GM21367 (cell line): Measurements from ENCODE around the gene TNS1.

ENCODE experiments used
- ATAC-seq: cut with Tn5 transposase; IDR thresholded peaks from one replicate; pipeline ENCODE4 v1.9.1; 2021; ENCODE audit not compliant: unreplicated experiment

Gene TNS1

GRCh38 chr2:217947383-217948350 is 55.1 kb downstream of the TNS1 start:
- ATAC-seq: no peak

GRCh38 chr2:217946051-217946450 is 56.7 kb downstream of the TNS1 start:
- ATAC-seq: no peak

GRCh38 chr2:217945530-217945929 is 57.3 kb downstream of the TNS1 start:
- ATAC-seq: no peak

GRCh38 chr2:217944923-217945322 is 57.9 kb downstream of the TNS1 start:
- ATAC-seq: no peak

- ATAC-seq: no peak
These were observed 58.4 kb downstream of the TNS1 start for GRCh38 chr2:217944366-217944765.

- ATAC-seq: no peak
These were observed 59.1 kb downstream of the TNS1 start for GRCh38 chr2:217943446-217944321.

- ATAC-seq: no peak
These were observed 60.0 kb downstream of the TNS1 start for GRCh38 chr2:217942731-217943335.

GRCh38 chr2:217941886-217942728 is 60.7 kb downstream of the TNS1 start:
- ATAC-seq: no peak

GRCh38 chr2:217941339-217941738 is 61.5 kb downstream of the TNS1 start:
- ATAC-seq: no peak

DNA sequence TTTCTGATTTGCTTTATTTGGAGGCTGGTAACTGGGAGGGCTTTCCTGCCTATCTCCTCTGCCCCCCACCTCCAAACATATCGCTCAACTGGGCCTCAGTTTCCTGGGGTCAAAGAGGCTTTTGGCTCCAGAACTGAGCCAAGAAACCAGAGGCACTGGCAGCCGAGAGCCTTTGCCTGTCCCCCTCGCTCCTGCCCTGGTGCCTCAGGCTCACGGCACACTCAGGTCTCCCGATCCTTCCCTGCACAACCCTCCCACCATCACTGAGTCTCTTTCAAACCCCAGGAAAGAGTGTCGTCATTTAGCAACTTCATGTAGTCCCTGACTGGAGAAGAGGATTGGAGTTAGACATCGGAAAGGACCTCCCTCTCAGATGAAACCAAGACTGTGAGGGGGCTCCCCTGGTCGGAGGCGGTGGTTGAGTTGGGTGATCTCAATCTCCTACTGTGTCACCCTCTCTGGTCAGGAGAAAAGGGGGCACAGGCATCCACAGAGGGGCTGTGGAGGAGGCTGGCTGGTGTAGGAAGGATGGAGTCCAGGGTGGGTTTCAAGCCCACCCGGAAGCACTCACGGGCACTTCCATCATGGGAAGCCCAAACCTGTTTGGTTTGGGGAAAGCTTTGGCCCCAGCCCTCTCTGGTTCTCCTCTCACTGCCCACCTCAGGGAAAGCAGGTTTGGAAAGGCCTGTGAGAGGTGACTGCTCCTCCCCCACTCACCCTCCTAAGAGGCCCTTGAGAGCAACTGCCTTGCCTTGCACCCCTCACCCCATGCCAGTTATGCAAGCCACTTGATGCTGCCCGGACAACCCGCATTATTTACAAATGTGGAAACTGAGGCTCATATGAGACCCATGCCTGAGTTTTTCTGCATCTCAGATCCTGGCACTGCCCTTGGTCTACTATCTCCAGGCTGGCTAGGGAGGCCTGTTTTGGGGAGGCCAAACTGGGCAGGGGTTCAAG is 62.3 kb downstream of the TNS1 start:
- no peak for ATAC-seq

DNA sequence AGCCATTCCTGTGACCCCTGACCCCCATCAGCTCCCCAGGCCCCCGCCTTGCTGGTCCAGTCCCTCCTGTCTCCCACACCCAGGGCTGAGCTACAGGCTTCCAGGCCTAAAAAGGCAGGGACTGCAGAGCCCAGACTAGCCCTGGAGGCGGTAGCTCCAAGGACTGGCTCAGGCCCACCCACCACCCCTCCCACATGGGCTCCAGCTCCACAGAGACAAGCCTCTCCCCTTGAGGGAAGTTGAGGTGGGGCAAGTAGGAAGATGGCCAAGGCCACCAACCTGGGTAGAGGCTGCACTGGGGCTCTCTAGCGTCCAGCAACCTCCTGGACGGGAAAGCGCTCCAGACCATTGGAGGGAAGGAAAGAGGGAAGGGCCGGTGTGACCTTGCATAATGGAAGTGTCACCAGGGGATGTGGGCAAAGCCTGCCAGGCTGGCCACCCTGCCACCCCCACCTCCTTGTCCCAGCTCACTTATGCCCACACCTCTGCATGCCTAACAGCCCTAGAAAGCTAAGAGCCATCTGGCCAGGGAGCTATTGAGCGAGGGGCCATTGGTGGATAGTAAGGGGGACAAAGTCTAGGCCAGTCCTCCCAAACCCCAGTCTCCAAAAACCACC is 63.1 kb downstream of the TNS1 start:
- no peak for ATAC-seq

DNA sequence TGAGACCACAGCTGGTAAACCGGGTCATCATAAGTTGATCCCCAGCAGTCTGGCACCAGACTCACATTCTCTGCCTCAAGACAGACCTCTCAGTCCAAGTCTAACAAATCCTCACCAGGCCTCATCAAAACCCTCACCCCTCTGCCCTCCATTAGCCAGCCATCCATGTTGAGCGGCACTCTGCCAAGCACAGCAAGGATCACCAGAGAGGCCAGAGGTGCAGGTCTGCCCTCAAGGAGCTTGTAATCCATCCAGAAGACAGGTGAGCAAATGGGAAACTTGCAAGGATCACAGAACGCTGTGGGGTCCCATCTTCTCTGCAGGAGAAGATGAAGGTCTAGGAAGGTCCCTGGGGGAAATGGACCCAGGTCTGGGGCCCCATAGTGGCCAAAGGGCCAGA is 63.6 kb downstream of the TNS1 start:
- no peak for ATAC-seq

DNA sequence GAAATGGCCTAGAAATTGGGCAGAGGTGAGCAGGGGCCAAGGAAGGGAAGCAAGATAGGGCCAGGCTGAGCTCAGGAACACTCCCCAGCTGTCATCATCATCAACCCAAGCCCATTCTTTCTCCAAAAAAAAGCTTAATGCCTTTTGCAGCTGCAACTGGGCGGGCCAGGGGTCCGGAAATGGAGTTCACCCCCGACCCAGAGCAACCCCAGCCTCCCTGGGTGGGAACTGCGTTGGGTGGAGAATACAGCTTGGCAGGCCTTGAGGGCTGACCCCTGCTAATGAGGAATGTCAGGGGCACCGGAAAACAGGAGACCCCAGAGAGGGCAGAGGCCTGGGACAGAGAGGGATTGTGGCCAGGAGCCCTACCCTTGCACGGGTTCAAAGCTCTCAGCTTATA is 64.8 kb downstream of the TNS1 start:
- no peak for ATAC-seq

DNA sequence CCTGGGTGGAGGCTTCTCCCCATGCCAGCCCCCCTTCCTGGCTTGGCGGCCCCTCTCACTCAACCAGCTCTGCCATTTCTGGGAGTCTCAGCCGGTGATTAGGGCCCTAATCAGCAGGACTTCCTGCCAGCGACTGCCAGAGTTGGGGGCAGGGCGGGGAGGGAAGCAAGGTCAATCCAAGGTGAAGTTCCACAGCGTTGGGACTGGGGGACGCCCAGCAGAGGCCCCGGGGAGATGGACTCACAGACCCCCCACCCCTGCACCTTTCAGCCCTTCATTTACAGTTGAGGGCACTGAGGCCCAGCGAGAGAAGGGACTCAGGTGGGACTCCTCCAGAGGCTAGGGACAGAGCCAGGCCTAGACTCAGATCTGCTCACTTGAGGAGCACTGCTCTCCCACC is 65.3 kb downstream of the TNS1 start:
- ATAC-seq: no peak

DNA sequence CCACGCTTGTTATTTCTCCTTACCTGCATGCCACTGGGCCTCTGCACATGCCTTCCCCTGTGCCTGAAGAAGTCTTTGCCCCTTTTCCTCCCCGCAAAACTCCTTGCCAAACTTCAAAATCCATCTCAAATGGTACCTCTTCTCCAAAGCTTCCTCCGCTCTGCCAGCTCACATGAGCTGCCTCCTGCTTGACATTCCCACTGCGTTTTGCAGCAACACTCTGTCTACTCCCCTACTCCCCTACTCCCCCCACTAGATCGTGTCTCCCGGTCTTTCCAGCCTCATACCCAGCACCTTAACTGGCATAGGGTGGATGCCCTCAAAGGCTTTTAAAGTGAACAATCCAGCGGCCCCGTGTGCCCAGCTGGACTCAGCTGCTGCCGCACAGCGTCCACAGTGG is 65.8 kb downstream of the TNS1 start:
- no peak for ATAC-seq

DNA sequence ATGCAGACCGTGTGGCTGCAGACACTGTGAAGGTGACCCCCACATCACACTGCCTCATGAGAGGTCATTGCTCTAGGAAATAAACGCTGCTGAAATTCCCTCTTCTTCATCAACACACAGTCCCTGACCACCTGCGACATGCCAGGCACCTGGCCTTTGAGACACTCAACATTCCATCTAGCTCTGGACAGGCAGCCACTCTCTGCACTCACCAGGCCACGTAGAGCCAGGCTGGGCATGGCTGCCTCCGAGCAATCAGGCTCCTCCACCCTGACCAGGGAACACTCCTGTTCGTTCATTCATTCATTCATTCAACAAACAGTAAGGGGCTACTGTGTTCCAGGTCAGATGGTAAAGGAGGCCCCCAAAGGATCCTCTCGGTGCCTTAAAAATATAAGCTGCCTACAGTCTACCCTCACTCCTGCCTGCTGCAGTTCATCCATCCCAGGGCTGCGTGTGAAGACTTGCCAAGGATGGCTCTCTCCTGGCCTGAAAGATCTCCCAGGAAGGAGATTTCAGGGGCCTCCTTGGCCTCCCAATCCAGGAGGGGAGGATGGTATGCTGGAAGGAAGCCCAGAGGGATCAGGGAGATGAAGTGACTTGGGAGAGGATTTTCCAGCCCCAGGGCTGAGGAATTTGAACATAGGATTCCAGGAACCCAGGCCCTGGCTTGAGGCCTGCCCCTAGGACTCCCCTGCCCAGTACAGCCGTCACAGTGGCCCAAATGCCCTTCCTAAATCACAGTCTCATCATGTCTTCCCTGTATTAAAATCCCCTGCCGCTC is 66.7 kb downstream of the TNS1 start:
- ATAC-seq: no peak

DNA sequence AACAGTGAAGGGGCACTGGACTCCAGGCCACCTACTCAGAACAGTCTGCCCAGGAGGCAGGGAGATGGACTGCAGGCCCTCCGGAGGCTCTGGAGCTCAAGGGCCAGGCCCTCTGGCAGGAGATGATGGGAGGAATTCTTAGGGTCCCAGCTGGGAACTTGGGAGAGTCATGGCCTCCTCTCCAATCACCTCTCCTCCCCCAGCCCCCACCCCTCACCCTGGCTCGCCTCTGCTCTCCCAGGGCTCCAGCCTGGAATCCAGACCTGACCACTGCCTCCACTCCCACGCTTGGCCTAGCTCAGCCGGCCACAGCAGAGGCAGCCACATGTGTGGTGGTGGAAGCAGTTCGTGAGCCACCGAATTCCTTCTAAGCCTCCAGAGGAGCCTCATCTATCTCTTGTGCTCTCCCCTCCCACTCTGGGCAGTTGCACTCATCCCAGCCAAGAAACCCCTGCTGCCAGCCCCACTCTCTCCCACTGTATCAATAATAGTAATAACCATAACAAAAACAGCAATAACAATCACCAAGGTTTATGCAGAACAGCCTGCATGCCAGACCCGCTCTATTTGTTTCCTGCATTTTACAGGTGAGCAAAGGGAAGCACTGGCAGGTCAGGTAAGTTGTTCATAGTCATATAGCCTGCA is 67.4 kb downstream of the TNS1 start:
- no peak for ATAC-seq
